Keratinocyte (primary cell): ENCODE measurements around the gene HSPB9. TPM values are rescaled to one million over a fixed set of nuclear protein-coding genes. Genes with fewer than 3 reads are reported as not detected.

Source experiments
- DNase-seq: peaks from one replicate; pipeline ENCODE4 v3.0.0-alpha.2; 2011; ENCODE audit warnings: low read depth, missing footprints, low spot score
- FAIRE-seq: peaks from 2 replicates; lab custom pipeline; 2011; peaks lifted over from hg19 to GRCh38; lab: Jason Lieb, UNC
- H2AFZ ChIP-seq: 2 replicates; pipeline ENCODE4 v1.6.0; 2012; ENCODE audit warnings: low read length, control low read depth, inconsistent platforms; ENCODE audit not compliant: control insufficient read depth
- H3K27ac ChIP-seq: 2 replicates; pipeline ENCODE4 v1.5.1; 2011; ENCODE audit warnings: low read length; ENCODE audit not compliant: control insufficient read depth, insufficient read depth
- H3K27me3 ChIP-seq: 3 replicates; pipeline ENCODE4 v1.6.0; 2011; ENCODE audit warnings: low read length; ENCODE audit not compliant: control insufficient read depth, insufficient read depth; ENCODE audit errors: extremely low read depth
- H3K36me3 ChIP-seq, 2 experiments: 2 replicates in 1 of 2; 3 replicates in 1 of 2; pipeline ENCODE4 v1.5.1; 2011; ENCODE audit warnings: low read length in 2 of 2, mild to moderate bottlenecking in 1 of 2; ENCODE audit not compliant: control insufficient read depth in 2 of 2, insufficient read depth in 2 of 2; ENCODE audit errors: extremely low read depth in 1 of 2
- H3K4me1 ChIP-seq: 3 replicates; pipeline ENCODE4 v1.5.1; 2011; ENCODE audit warnings: low read length; ENCODE audit not compliant: control insufficient read depth, insufficient read depth; ENCODE audit errors: extremely low read depth
- H3K4me2 ChIP-seq: 3 replicates; pipeline ENCODE4 v1.6.0; 2011; ENCODE audit warnings: low read depth, low read length; ENCODE audit not compliant: control insufficient read depth, insufficient read depth; ENCODE audit errors: extremely low read depth
- H3K4me3 ChIP-seq, 3 experiments: fragments of 200-600 bp in 1 of 3; sonication (generic) in 1 of 3; 2 replicates in 2 of 3; 3 replicates in 1 of 3; pipeline ENCODE4 v1.5.1; 2011 to 2016; ENCODE audit warnings: low read length in 3 of 3, mild to moderate bottlenecking in 3 of 3, control low read depth in 2 of 3, inconsistent platforms in 1 of 3, low read depth in 1 of 3, mixed read lengths in 1 of 3, mixed run types in 1 of 3, moderate library complexity in 1 of 3; ENCODE audit not compliant: control insufficient read depth in 2 of 3, insufficient read depth in 2 of 3; ENCODE audit errors: extremely low read depth in 1 of 3
- H3K79me2 ChIP-seq: 2 replicates; pipeline ENCODE4 v1.6.0; 2012; ENCODE audit warnings: low read length; ENCODE audit not compliant: control insufficient read depth, insufficient read depth
- H3K9ac ChIP-seq: 3 replicates; pipeline ENCODE4 v1.6.0; 2011; ENCODE audit warnings: low read length; ENCODE audit not compliant: control insufficient read depth, insufficient read depth; ENCODE audit errors: extremely low read depth
- H3K9me1 ChIP-seq: 3 replicates; pipeline ENCODE4 v1.6.0; 2011; ENCODE audit warnings: low read length; ENCODE audit not compliant: control insufficient read depth, insufficient read depth; ENCODE audit errors: extremely low read depth
- H3K9me3 ChIP-seq: 2 replicates; pipeline ENCODE4 v1.5.1; 2012; ENCODE audit warnings: low read depth, low read length; ENCODE audit not compliant: control insufficient read depth
- H4K20me1 ChIP-seq: 3 replicates; pipeline ENCODE4 v1.6.0; 2011; ENCODE audit warnings: low read length; ENCODE audit not compliant: control insufficient read depth, insufficient read depth; ENCODE audit errors: extremely low read depth
- CTCF ChIP-seq, 3 experiments: IDR thresholded peaks in 1 of 3; conservative IDR thresholded peaks in 1 of 3; optimal IDR thresholded peaks in 1 of 3; 2 replicates in 2 of 3; 3 replicates in 1 of 3; pipeline versions ENCODE3 to v1.5.1; 2011; ENCODE audit warnings: low read length in 3 of 3, mild to moderate bottlenecking in 3 of 3, moderate library complexity in 2 of 3, control low read depth in 1 of 3, inconsistent platforms in 1 of 3; ENCODE audit not compliant: insufficient read depth in 2 of 3; ENCODE audit errors: extremely low read depth in 1 of 3
- EZH2 ChIP-seq: IDR thresholded peaks from one replicate; pipeline ENCODE4 v1.6.1; 2012; ENCODE audit warnings: inconsistent platforms, mild to moderate bottlenecking, low read length, moderate library complexity
- dilution Hi-C: fragments of 300-500 bp; cut with MboI; formaldehyde crosslinking; loops from one replicate; pipeline ENCODE4 v1.7.0; 2020; ENCODE audit warnings: low sequenced_read_pairs; ENCODE audit not compliant: extremely low pct_ligation_motif_present
- polyA plus RNA-seq, 5 experiments: library from polyadenylated mRNA; depleted of rRNA in 3 of 5; stranded (reverse) in 3 of 5; stranded (forward) in 1 of 5; unstranded in 1 of 5; fragments of >200 nt; gene quantifications; 1 replicate in 1 of 5; 2 replicates in 3 of 5; 3 replicates in 1 of 5; pipeline versions ENCODE4 v1.2.1 to v1.2.3, GENCODE V29; 2011 to 2012; ENCODE audit warnings: missing spikeins in 2 of 5, low read depth in 1 of 5, low replicate concordance in 1 of 5

Gene HSPB9
- polyA plus RNA-seq, 1 donor (not counting 4 experiments of a cell fraction or from before 2014, with no cell fraction given): not detected

- DNase-seq (no peak), FAIRE-seq (no peak)
- H3K4me1 ChIP-seq: no peaks in the 10 kb centered on the region
- no peak overlapping the region for H2AFZ ChIP-seq
- no peak for TF ChIP-seq EZH2
- no peak for TF ChIP-seq CTCF (optimal IDR thresholded peaks at IDR 0.05 in 1 of 3, IDR thresholded peaks at IDR 0.05 in 1 of 3, conservative IDR thresholded peaks at IDR 0.05 in 1 of 3; ENCODE audit: extremely low read depth in 1 of 3, insufficient read depth in 2 of 3, low read length in 3 of 3)
- dilution Hi-C loops: no loop called here
- H3K27ac ChIP-seq: no peak overlapping the region
- no peaks in the 10 kb centered on the region for H4K20me1 ChIP-seq
- H3K4me2 ChIP-seq: no peak overlapping the region
- H3K9me3 ChIP-seq: no peaks in the 10 kb centered on the region
- H3K79me2 ChIP-seq: no peaks in the 10 kb centered on the region
- no peaks in the 10 kb centered on the region for H3K9me1 ChIP-seq
- no peak overlapping the region for H3K4me3 ChIP-seq
- H3K27me3 ChIP-seq: peaks cover 15% of the 10 kb centered on the region
- H3K9ac ChIP-seq: no peak overlapping the region
- no peaks in the 10 kb centered on the region for H3K36me3 ChIP-seq
Measured at GRCh38 chr17:42087736-42088705, 34.6 kb upstream of the HSPB9 start.

- peaks cover 15% of the 10 kb centered on the region for H3K27me3 ChIP-seq
- H3K36me3 ChIP-seq: no peaks in the 10 kb centered on the region
- H3K4me2 ChIP-seq: no peak overlapping the region
- FAIRE-seq (no peak), DNase-seq (no peak)
- no peaks in the 10 kb centered on the region for H3K9me1 ChIP-seq
- H2AFZ ChIP-seq: no peak overlapping the region
- no peaks in the 10 kb centered on the region for H3K79me2 ChIP-seq
- H3K4me1 ChIP-seq: no peaks in the 10 kb centered on the region
- H3K9me3 ChIP-seq: no peaks in the 10 kb centered on the region
- H3K27ac ChIP-seq: no peak overlapping the region
- dilution Hi-C loops: no loop called here
- no peak overlapping the region for H3K9ac ChIP-seq
- TF ChIP-seq CTCF (optimal IDR thresholded peaks at IDR 0.05 in 1 of 3, IDR thresholded peaks at IDR 0.05 in 1 of 3, conservative IDR thresholded peaks at IDR 0.05 in 1 of 3; ENCODE audit: extremely low read depth in 1 of 3, insufficient read depth in 2 of 3, low read length in 3 of 3): no peak
- TF ChIP-seq EZH2: no peak
- H3K4me3 ChIP-seq: no peak overlapping the region
- H4K20me1 ChIP-seq: no peaks in the 10 kb centered on the region
Measured at GRCh38 chr17:42088736-42089135, 33.9 kb upstream of the HSPB9 start.
